HG02852 (cell line): Measurements from ENCODE around the gene SDCCAG8.
"Not testable (repeated sequence)": the region's sequence is repeated elsewhere in the genome, so short reads cannot be mapped to it uniquely, and the experiment has no call there.

ENCODE experiments used
- ATAC-seq: cut with Tn5 transposase; IDR thresholded peaks from one replicate; pipeline ENCODE4 v1.9.1; 2021; ENCODE audit warnings: mild to moderate bottlenecking, moderate library complexity; ENCODE audit not compliant: unreplicated experiment

SDCCAG8 gene

DNA sequence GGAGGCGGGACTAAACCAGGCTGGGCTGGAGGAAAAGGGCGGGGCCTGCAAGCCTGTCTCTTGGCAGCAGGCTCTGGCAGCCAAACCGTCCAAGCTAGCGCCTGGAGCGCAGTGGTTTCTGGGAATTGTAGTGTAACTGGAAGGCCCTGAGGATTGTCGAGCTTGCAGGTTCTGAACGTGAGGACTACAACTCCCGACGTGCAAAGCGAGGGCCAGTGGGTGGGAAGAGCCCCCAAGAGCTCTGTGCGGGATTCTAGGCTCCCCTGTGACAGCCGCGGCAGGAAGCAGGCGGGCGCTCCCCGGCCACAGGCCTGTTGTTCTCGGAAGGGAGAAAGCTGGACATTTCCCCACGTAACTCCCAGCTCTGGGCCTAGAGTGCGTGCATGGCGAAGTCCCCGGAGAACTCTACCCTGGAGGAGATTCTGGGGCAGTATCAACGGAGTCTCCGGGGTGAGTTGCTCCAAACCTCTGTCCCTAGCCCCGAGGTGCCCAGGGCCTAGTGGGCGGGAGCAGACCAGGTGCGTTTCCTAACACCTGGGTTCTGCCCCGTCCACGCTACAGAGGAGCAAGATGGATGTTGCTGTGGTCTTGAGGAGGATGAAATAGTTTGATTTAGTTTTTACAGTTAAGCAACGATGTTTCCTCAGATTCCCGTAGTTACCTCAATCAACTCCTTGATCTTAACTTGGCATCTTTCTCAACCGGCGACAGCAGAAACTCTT is at the start of gene SDCCAG8:
Gene SDCCAG8 (plus strand): TSS at position 251 of the 722 bp plus-strand sequence. CDS start 133 bp downstream, at position 384.
- ATAC-seq = peak; percentile 68

DNA sequence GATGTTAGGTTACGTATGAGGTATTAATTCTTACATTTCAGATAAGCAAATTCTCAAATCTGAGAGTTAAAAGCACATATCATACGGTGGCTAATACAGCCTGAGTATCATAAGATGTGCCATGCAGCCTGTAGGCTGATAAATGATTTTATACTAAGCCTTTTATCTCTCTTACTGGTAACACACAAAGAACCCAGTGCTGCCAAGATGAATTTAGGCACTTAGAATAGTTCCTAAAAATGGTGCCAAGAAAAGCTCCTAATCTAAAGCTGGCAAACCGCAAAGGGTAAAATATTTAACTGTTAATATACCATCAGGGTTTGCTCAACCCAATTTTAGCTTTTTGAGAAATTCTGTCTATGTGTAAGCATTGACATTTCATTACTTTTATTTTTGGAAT is 43.9 kb upstream of the SDCCAG8 start:
- not testable (repeated sequence) for ATAC-seq

DNA sequence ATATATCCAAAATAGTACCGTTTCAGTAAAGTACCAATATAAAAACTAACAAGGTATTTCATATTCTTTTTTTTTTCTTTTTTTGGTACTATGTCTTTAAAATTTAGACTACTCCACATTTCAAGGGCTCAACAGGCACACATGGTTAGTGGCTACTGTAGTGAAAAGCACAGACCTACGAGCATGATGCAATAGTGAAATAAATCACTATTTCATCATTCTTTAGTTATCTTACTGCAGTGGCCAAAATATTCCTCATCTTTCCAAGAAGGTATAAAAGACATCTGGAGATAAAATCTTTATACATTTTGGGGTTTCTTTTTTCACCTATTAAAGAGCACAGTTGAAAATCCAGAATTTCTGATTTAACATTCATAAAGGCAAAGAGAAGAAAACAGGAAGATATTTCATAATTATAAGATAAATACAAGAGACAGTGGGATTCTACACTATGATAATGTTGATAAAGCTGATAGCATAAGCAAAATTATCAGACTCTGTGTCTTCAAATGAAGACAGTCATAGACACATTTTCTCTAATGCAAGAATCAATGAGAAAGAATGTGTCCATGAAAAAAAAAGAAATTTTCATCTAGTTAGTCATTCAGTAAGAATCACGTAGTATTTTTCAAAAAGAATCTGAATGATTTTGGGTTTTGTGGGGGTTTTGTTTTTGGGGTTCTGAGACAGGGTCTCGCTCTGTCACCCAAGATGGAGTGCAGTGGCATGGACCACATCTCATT is 42.6 kb upstream of the SDCCAG8 start:
- no peak for ATAC-seq

DNA sequence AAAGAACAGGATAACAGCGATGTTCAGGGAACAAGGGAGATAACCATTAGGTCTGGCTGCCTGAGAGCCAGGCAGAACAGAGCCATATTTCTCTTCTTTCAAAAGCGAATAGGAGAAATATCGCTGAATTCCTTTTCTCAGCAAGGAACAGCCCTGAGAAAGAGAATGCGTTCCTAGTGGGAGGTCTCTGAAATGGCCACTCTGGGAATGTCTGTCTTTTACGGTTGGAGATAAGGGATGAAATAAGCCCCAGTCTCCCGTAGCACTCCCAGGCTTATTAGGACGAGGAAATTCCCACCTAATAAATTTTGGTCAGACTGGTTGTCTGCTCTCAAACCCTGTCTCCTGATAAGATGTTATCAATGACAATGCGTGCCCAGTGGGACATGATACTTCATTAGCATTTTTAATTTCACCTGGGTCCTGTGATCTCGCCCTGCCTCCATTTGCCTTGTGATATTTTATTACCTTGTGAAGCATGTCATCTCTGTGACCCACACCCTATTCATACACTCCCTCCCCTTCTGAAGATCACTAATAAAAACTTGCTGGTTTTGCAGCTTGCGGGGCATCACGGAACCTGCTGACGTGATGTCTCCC is 40.5 kb upstream of the SDCCAG8 start:
- not testable (repeated sequence) for ATAC-seq

DNA sequence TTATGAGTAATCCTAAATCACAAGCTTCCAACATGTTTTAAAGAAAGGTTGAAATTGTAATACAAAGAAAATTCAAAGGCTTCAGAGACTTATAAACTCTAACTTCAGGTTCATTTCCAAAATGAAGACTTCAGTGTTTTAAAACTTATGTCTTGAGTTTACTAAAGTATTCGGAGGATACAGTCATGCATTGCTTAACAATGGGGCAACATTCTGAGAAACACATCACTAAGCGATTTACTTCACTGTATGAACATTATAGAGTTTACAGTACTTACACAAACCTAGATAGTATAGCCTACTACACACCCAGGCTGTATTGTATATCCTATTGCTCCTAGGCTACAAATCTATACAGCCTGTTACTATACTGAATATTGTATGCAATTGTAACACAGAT is 39.1 kb upstream of the SDCCAG8 start:
- no peak for ATAC-seq

DNA sequence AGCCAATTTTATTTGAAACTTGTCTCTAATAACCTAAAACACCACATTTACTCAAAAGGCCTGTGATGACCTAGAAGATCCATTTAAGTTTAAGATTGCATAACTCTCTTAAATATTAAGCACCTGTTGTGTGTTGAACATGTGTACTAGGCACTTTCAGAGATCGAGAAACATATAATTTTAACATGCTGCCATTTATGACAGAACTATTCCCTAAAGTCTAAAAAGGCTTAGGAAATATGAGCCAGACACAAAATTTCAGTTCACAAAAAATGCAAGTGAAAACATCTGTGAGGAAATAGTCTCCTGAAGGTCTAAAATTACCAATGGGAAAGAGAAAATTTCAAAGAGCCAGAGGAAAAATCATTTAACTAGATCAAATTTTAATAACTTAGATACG is 38.5 kb upstream of the SDCCAG8 start:
- no peak for ATAC-seq

DNA sequence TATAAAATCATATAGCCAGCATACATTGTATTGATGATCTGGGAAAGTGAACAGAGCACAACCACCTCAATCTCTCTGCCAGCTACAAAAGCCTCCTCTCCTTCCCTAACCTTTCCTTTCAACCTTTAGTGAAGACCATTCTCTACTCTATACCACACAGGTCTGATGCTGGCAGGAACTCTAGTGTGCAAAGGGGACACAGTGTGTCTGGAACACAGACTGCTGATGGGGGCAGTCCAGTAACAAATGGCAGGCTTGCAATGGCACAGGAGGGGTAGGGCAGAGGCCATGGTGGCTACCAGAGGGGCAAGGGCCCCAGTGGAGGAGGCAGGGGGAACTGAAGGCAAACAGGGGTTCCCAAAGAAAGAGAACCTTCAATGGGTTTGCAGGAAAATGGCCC is 37.8 kb upstream of the SDCCAG8 start:
- no peak for ATAC-seq

DNA sequence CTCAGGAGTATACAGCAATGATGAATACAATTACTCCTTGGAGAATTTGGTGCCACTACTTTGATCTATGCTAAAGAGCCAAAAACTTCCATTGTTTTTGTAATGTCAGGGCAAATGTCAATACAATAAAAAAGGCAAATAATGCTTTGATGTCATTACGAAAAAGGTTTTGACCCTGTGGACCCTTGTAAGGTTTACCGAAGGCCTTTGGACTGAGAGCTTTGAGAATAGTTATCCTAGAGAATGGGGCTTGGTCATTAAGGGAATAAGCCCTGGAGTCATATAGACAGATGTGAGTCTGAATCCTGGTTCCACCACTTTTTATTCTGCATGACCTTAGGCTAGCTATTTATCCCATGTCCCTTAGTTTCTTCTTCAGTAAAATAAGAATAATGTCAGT is 28.2 kb upstream of the SDCCAG8 start:
- no peak for ATAC-seq

DNA sequence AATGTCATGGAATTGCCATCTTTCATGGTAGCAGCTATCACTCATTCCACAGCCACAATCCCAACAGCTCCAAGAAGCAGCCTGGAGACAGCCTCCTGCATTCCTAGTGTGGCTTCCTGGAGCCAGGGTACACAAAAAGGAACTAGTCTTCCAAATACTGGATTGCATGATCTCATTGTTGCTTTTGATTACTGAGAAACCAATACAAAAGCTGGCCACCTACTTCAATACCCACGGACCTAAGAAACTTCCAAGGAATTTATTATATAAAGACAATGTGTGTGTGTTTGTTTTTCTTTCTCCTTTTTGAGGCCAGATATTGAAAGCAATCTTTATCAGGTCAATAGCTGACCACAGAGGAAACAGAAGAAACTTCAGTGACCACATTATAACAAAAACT is 26.3 kb upstream of the SDCCAG8 start:
- no peak for ATAC-seq

DNA sequence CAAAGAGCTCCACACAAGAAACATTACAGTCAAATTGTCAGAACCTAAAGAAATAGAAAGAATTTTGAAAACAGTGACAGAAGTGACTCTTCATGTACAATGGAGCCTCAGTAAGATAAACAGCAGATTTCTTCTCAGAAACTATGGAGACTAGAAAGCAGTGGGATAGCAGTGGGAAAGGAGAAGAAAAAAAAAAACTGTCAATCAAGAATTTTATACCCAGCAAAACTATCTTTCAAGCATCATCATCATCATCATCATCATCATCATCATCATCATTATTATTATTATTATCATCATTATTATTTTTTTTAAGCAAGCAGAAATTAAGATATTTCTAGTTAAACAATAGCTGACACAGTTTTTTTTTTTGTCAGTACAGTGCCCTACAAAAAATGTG is 24.9 kb upstream of the SDCCAG8 start:
- no peak for ATAC-seq

DNA sequence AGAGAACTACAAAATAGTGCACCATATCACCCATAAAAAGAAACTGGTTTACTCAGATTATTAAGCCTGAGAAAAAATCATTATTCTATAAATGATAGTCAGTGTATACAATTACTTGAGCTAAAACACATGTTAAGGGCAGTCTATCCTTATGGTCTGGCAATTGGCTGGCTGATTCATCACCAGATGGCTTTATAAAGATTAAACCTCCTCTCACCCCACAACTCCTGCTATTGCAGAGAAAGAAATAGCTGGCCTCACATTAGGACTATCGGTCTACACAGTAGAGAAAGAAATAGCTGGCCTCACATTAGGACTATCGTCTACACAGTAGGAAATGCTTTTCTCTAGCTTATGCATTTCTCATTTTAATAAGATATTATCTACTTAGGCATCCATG is 21.9 kb upstream of the SDCCAG8 start:
- ATAC-seq = no peak

DNA sequence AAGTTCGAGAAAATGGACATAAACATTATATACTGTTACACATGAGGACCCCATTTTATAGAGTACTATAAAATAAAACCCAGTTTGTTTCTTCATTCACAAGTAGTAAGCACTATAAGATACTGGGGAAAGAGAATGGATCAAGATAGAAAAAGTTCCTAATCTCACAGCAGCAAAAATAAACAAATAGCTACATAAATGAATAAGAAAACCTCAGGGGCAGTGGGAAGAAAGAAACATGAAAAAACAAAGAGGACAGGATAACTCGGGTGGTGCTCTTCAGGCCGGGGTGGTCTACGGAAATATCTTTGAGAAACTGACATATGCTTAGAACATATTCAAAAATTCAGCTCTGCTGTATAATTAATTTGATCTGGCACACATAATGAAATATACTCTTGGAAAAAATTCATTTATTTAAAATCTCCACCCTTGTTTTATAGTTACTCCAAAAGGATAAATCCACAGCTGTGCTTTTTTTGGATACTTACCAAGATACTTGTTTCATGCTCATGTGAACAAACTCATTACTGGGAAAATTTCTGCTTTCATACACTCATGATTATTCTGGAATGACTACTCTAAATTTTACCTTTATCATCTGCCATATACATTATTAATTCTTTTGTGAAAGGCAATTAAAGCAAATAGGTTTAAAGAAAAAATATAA is 20.7 kb upstream of the SDCCAG8 start:
- ATAC-seq = no peak

DNA sequence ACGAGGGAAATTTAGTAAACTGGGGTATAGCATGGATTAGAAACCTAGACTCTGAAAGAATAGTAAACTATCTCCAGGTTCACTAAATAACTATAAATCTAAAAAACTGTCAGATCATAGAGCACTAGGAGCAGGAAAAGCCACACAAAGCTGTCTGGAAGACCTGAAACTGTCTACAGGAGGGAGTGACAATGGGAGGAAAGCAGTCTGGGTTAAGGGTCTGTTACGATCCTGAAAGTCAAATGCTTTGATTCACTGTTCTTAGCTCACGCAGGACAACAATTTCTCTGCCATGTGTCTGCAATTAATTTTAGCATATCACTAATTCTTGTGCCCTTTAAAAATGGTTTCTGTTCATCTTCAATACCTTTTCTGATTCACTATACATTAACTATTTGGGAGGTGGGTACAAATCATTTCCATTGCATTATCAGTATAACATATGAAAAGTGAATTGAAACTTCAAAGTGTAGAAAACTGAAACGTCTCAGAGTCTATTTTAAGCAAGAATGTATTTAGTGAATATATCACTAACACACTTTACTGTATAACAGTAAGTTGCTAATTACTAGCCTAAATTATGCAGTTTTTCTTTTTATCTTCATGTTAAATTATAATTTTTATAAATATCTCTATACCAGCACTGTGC is 19.1 kb upstream of the SDCCAG8 start:
- ATAC-seq = peak; percentile 61

DNA sequence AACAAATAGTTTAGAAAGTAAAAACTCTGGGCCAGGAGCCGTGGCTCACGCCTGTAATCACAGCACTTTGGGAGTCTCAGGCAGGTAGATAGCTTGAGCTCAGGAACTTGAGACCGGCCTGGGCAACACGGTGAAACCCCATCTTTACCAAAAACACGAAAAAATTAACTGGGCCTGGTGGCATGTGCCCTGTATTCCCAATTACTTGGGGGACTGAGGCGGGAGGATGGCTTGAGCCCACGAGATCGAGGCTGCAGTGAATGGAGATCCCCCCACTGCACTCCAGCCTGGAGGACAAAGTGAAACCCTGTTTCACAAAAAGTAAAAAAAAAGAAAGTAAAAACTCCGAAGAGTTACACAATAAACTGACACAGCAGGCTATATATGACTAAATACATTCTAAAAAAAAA is 11.4 kb upstream of the SDCCAG8 start:
- ATAC-seq = peak; percentile 56

DNA sequence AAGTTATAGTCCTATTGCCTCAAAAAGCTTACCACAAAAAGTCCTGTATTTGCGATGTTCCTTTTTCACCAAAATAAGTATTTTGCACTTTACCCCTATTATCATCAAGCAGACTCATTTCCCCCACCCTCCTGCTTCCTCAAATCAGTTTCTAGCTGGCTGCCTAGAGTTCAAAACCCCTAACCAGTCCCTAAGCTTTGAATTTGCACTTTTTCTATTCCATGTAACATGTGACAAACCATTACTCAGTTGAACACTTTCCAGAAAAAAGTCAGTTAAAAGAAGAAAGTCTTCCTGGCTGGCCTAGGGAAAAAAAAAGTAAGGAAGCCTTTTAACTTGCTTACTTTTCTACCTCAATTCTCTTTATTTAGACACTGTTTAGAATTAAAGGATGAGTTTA is 8.9 kb upstream of the SDCCAG8 start:
- no peak for ATAC-seq

DNA sequence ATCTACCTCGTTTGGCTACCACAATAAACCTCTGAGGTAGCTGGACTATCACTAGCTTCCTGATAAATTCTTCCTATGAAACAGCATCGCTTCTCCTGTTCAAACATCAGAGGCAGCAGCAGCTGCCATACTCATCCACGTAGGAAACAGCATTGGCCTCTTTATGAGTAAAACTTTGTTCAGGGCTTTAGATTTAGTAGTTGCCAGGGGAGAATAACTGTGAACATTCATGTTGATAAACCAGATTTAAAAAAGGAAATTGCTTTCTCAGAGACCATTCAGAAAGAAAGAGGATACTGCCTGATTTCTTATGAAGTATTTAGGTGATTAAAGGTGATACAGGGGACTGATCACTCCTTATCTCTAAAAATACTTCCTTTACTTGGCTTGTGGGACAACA is 7.9 kb upstream of the SDCCAG8 start:
- no peak for ATAC-seq

DNA sequence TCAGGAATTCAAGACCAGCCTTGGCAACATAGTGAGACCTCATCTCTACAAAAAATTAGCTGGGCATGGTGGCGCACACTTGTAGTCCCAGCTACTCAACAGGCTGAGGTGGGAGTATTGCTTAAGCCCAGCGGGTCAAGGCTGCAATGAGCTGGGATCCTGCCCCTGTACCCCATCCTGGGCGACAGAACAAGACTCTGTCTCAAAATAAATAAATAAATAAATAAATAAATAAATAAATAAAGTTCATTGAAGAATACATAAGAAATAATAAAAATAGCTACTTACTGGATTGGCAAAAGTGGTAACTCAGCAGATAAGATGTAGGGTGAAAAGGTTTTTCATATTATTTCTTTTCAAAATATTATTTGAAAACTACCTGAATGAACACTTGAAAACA is 6.6 kb upstream of the SDCCAG8 start:
- ATAC-seq = no peak

DNA sequence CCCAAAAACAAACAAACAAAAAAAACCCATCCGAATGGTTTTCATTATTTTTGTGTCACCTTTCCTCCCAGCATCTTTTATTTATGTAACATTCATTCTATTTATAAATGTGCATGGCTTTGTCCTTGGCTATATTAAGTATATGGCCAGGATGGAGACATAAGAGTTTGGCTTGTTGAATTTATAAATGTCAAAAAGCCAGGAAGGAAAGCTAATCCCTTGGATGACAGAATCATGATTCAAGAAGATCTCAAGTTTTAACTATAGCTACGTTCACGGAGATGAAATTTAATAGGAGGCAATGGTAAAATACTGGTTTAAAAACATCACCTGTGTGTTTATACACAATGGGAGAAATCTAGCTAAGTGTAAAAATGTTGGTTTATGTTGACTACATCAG is 5.7 kb upstream of the SDCCAG8 start:
- no peak for ATAC-seq

DNA sequence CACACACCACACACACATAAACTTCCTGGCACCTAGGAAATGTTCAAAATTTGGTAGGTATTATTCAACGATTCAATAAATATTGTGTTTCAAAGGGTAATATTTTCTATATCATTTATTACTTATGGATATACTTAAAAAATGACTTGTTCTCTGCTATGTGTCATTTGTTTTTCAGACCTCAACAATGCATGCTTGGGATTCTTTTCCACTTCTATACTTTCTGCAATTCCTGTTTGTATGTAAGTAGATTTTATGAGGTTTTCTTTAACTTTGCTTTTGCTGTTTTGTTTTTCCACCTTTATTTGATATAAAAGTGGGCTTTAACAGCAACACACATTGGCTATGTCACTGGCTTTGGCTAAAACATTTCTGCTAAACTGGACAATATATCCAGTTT is 4.3 kb upstream of the SDCCAG8 start:
- ATAC-seq = no peak

DNA sequence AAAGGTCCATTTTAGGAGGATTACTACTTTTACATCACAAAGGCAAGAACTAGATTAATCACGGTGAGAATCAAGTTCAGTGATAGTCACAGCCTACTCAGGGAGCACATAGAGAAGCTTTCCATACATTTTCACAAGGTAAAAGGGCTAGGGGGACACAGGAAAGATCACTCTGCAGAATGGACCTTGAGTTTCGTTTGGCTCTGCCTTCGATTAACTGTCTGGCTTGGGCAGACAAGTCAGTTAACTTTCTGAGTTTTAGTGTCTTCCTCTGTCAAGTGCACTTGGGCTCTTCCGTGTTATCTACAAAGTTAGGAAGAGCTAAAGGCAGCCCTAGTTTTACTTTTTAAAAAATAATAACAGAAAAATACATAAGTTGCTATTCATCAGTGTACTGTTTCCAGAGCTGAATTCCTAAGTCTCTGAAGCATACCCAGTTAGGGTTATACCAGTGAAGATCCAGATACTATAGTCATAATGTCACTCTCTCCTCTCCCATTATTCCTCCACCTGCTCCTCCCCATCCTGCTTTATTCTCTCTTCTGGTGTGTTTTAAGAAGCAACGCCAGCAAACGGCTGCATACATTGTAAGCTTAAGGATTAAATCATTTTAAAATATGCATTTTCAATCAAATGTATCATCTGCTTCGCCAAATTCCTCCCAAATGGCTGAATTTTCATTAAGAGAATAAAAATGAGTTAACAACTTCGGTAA is 2.5 kb upstream of the SDCCAG8 start:
- no peak for ATAC-seq

DNA sequence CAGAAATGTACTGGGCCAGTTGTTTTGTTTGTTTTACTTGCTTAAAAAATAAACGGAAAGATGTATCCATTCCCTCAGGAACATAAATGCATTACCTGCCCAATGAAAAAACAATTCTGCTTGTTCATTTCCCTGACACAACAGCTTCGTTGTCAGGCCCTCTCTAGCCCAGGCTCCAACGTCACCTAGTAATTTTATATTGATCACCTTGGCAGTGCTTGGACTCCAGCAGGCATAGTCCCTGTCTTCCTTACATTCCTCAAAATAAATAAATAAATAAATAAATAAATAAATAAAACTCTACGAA is 2.0 kb upstream of the SDCCAG8 start:
- no peak for ATAC-seq
